PC-9 (cell line): ENCODE results near the gene ELANE.

Experiments
- EZH2 ChIP-seq: fragments of 200-600 bp; sonication (generic); IDR thresholded peaks from 2 replicates; pipeline ENCODE4 v1.8.0; 2017; ENCODE audit warnings: antibody characterized with exemption, low read depth
- TF ChIP-seq, protein P1 (sequence below): fragments of 200-600 bp; sonication (generic); conservative IDR thresholded peaks from 2 replicates; pipeline ENCODE4 v1.6.1; 2017; ENCODE audit warnings: mixed run types, antibody characterized with exemption, mild to moderate bottlenecking, moderate library complexity

- TF ChIP-seq, protein P1, sequence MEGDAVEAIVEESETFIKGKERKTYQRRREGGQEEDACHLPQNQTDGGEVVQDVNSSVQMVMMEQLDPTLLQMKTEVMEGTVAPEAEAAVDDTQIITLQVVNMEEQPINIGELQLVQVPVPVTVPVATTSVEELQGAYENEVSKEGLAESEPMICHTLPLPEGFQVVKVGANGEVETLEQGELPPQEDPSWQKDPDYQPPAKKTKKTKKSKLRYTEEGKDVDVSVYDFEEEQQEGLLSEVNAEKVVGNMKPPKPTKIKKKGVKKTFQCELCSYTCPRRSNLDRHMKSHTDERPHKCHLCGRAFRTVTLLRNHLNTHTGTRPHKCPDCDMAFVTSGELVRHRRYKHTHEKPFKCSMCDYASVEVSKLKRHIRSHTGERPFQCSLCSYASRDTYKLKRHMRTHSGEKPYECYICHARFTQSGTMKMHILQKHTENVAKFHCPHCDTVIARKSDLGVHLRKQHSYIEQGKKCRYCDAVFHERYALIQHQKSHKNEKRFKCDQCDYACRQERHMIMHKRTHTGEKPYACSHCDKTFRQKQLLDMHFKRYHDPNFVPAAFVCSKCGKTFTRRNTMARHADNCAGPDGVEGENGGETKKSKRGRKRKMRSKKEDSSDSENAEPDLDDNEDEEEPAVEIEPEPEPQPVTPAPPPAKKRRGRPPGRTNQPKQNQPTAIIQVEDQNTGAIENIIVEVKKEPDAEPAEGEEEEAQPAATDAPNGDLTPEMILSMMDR, result no peak
- no peak for TF ChIP-seq EZH2
Observed at GRCh38 chr19:824885-825284, 27.2 kb upstream of the ELANE start.
